Aorta (tissue), 5 donors: Measurements from ENCODE around the gene ACBD6. TPM values are rescaled to one million over a fixed set of nuclear protein-coding genes. Genes with fewer than 3 reads are reported as not detected.

Source experiments
- ATAC-seq: fragments of 200-7000 bp; cut with Tn5 transposase; one replicate; pipeline ENCODE4 v1.9.1; 2022; ENCODE audit warnings: moderate library complexity; ENCODE audit not compliant: low FRiP score
- DNase-seq, 2 donors: peaks; one replicate each; pipeline ENCODE4 v3.0.0-alpha.2; 2020
- H3K27ac ChIP-seq, 2 donors: one replicate each; pipeline ENCODE4 v1.5.1; 2013; ENCODE audit warnings: low read length in 2 of 2, mild to moderate bottlenecking in 2 of 2, moderate library complexity in 2 of 2, control low read depth in 1 of 2, inconsistent platforms in 1 of 2, low read depth in 1 of 2
- H3K27me3 ChIP-seq, 2 donors: one replicate each; pipeline ENCODE4 v1.6.1; 2013; ENCODE audit warnings: control low read depth in 1 of 2, low read length in 1 of 2, mild to moderate bottlenecking in 1 of 2, moderate library complexity in 1 of 2; ENCODE audit not compliant: insufficient read depth in 2 of 2, control insufficient read depth in 1 of 2
- H3K36me3 ChIP-seq, 2 donors: one replicate each; pipeline ENCODE4 v1.6.1; 2013; ENCODE audit warnings: control low read depth in 1 of 2, low read length in 1 of 2, mild to moderate bottlenecking in 1 of 2; ENCODE audit not compliant: insufficient read depth in 2 of 2, control insufficient read depth in 1 of 2
- H3K4me1 ChIP-seq, 2 donors: one replicate each; pipeline ENCODE4 v1.6.1; 2013; ENCODE audit warnings: low read length in 2 of 2, control low read depth in 1 of 2, mild to moderate bottlenecking in 1 of 2, moderate library complexity in 1 of 2; ENCODE audit not compliant: insufficient read depth in 2 of 2, control insufficient read depth in 1 of 2
- H3K4me3 ChIP-seq, 2 donors: one replicate each; pipeline ENCODE4 v1.5.1; 2013; ENCODE audit warnings: low read length in 2 of 2, control low read depth in 1 of 2, mild to moderate bottlenecking in 1 of 2
- H3K9me3 ChIP-seq: one replicate; pipeline ENCODE4 v1.6.1; 2013; ENCODE audit warnings: mild to moderate bottlenecking, low read length; ENCODE audit not compliant: control insufficient read depth
- WGBS, 2 donors: extraction: QIAGEN DNeasy Blood & Tissue Kit; methylation state at CpG; one replicate each; pipeline ENCODE4 v1.1.7; 2013; 5-methylcytosine and 5-hydroxymethylcytosine counted together
- intact Hi-C, 2 donors: fragments of 100-400 bp; cut with DNase I; formaldehyde crosslinking; loops; one replicate each; pipeline versions ENCODE4 v1.14.2 to v1.15.0; 2022
- polyA plus RNA-seq, 2 donors: library from polyadenylated mRNA; stranded (reverse); fragments of 200-250 nt; gene quantifications; one replicate each; pipeline ENCODE4 v1.2.3, GENCODE V29; 2013
- total RNA-seq, 2 donors: library from RNA; stranded (reverse); fragmentation: NEBNext Ultra II Directional; extraction: Animal tissue kit (Norgen Biotek cat#: 25700); gene quantifications; one replicate each; pipeline ENCODE4 v1.2.1, GENCODE V29; 2021
- donor health status: healthy with polysubstance abuse.
- donor health status: Bipolar disorder and iron deficiency.
- donor health status: DM: no; HTN: no; CAD: no.
- donor health status: DM: no; HTN: no; CAD: no.
- donor health status: DM: yes; HTN: yes; CAD: no.

Gene ACBD6
- total and polyA plus RNA-seq, 4 donors, result 27.7 to 53.1 (median 30.8) TPM

- Histone ChIP-seq H3K36me3 (no peaks in the 10 kb centered on the region), H3K27ac (no peak overlapping the region), H3K4me1 (no peaks in the 10 kb centered on the region), H3K27me3 (no peaks in the 10 kb centered on the region), H3K9me3 (no peaks in the 10 kb centered on the region), H3K4me3 (no peak overlapping the region)
- intact Hi-C loops, result no loop called here
- ATAC-seq (no peak), DNase-seq (no peak)
- WGBS, 2 donors, result 92 to 94% methylated on average over 6 of the region's 6 CpGs
Observed at GRCh38 chr1:180402551-180402950, 99.8 kb downstream of the ACBD6 start.

GRCh38 chr1:180402001-180402400, 100.4 kb downstream of the ACBD6 start:
- no peak overlapping the region for H3K27ac ChIP-seq
- H3K4me1 ChIP-seq, result no peaks in the 10 kb centered on the region
- WGBS, 2 donors, result 96 to 97% methylated on average over 1 of the region's 1 CpG
- H3K9me3 ChIP-seq, result no peaks in the 10 kb centered on the region
- DNase-seq (no peak), ATAC-seq (no peak)
- no peak overlapping the region for H3K4me3 ChIP-seq
- H3K36me3 ChIP-seq, result no peaks in the 10 kb centered on the region
- intact Hi-C loops, result no loop called here
- H3K27me3 ChIP-seq, result no peaks in the 10 kb centered on the region

GRCh38 chr1:180397175-180397574, 105.2 kb downstream of the ACBD6 start:
- no peak for DNase-seq
- Histone ChIP-seq H3K4me1 (no peaks in the 10 kb centered on the region), H3K4me3 (no peak overlapping the region), H3K27ac (no peak overlapping the region), H3K9me3 (no peaks in the 10 kb centered on the region), H3K27me3 (no peaks in the 10 kb centered on the region), H3K36me3 (no peaks in the 10 kb centered on the region)
- no peak for ATAC-seq
- WGBS, 2 donors, result 88 to 96% methylated on average over 4 of the region's 4 CpGs
- intact Hi-C loops, result no loop called here

- 96 to 97% methylated on average over 7 of the region's 7 CpGs for WGBS, 2 donors
- ATAC-seq, result no peak
- no peaks in the 10 kb centered on the region for H3K4me1 ChIP-seq
- H3K4me3 ChIP-seq, result no peak overlapping the region
- no peak overlapping the region for H3K27ac ChIP-seq
- H3K9me3 ChIP-seq, result no peaks in the 10 kb centered on the region
- DNase-seq, result no peak
- no peaks in the 10 kb centered on the region for H3K27me3 ChIP-seq
- H3K36me3 ChIP-seq, result no peaks in the 10 kb centered on the region
- intact Hi-C loops, result no loop called here
Observed at GRCh38 chr1:180392427-180393145, 109.8 kb downstream of the ACBD6 start.

GRCh38 chr1:180392020-180392419, 110.4 kb downstream of the ACBD6 start:
- intact Hi-C loops, result no loop called here
- DNase-seq (no peak), ATAC-seq (no peak)
- Histone ChIP-seq H3K36me3 (no peaks in the 10 kb centered on the region), H3K4me1 (no peaks in the 10 kb centered on the region), H3K27me3 (no peaks in the 10 kb centered on the region), H3K9me3 (no peaks in the 10 kb centered on the region), H3K4me3 (no peak overlapping the region), H3K27ac (no peak overlapping the region)

DNA sequence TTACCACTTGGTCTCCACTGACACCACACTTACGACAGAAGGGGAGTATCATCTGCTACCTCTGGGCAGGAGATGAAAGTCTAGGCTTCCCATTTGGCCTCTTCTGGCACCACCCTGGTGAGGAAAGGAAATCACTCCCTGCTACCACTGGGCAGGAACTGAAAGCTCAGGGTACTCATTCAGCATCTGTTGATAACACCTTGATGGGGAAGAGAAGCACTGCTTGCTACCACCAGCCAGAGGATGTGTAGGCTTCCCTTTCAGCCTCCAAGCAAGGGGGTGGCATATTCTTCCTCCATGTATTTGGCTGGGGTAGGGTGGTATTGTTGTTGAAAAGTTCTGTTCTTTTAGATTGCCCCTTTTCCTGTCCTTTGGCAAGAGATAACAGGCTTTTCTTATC, 115.0 kb downstream of the ACBD6 start:
- no peak for ATAC-seq
- H3K36me3 ChIP-seq, result no peaks in the 10 kb centered on the region
- H3K4me1 ChIP-seq, result no peaks in the 10 kb centered on the region
- no peak overlapping the region for H3K27ac ChIP-seq
- intact Hi-C loops, result no loop called here
- H3K27me3 ChIP-seq, result no peaks in the 10 kb centered on the region
- WGBS, 2 donors, result 92 to 95% methylated on average over 1 of the region's 1 CpG
- no peaks in the 10 kb centered on the region for H3K9me3 ChIP-seq
- no peak overlapping the region for H3K4me3 ChIP-seq
- no peak for DNase-seq

DNA sequence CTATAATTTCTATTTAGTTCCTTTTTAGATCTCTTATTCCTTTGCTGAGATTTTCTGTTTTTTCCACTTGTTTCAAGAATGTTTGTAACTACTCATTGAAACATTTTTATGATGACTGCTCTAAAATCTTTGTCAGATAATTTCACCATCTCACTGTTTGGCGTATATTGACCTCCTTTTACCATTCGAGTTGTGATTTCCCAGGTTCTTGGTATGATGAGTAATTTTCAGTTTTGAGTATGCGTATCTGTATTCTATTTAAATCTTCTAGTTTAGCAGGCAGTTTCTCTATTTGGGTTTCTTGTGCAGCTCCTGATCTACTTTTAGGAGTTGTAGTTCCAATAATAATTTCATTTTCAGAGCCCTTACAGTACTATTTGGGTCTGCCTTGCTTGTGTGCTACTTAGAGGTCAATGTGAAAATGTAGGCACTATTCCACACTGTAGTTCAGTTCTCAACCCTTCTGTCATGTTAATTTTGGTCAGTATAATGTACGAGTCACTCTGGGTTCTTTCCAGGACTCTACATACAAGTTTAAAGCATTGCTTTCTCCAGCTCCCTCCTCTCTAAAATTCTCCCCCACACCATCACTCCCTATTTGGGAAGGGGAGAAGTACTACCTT, 115.5 kb downstream of the ACBD6 start:
- Histone ChIP-seq H3K27ac (no peak overlapping the region), H3K9me3 (no peaks in the 10 kb centered on the region)
- intact Hi-C loops, result no loop called here

DNA sequence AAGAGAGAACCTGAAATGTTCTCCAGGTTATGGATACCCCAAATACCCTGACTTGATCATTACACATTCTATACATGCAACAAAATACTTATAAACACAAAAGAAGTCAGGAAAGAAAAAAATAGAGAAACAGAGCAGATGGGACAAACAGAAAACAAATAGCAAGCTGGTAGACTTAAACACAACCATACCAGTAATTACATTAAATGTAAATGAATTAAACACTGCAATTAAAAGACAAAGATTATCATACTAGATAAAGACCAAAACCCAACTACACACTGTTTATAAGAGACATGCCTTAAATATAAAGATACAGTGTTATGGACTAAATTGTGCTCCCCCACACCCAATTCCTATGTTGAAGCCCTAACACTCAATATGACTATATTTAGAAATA, 117.2 kb downstream of the ACBD6 start:
- ATAC-seq (no peak), DNase-seq (no peak)
- Histone ChIP-seq H3K4me1 (no peaks in the 10 kb centered on the region), H3K27me3 (no peaks in the 10 kb centered on the region), H3K9me3 (no peaks in the 10 kb centered on the region), H3K27ac (no peak overlapping the region), H3K36me3 (no peaks in the 10 kb centered on the region), H3K4me3 (no peak overlapping the region)
- intact Hi-C loops, result no loop called here

More for the DNA sequence above, 115.5 kb downstream of the ACBD6 start:
- Histone ChIP-seq H3K4me1 (no peaks in the 10 kb centered on the region), H3K27me3 (no peaks in the 10 kb centered on the region), H3K36me3 (no peaks in the 10 kb centered on the region), H3K4me3 (no peak overlapping the region)
- ATAC-seq (no peak), DNase-seq (no peak)
- 90% methylated on average over 4 of the region's 4 CpGs for WGBS, 2 donors

DNA sequence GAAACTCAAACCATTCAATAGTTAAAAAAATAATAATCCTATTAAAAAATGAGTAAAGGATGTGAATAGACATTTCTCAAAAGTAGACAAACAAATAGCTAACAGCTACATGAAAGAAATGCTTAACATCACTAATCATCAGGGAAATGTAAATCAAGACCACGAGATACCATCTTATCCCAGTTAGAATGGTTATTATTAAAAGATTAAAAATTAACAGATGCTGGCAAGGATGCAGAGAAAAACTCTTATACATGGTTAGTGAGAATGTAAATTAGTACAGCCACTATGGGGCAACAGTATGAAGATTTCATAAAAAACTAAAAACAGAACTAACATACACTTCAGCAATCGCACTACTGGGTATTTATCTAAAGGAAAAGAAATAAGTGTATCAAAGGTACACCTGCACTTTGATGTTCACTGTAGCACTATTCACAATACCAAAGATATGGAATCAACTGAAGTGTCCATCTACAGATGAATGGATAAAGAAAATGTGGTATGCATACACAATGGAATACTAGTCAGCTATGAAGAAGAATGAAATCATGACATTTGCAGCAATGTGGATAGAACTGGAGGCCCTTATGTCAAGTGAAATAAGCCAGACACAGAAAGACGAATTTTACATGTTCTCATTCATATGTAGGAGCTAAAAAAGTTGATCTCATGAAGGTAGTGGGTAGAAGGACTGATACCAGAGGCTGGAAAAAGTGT, 117.9 kb downstream of the ACBD6 start:
- Histone ChIP-seq H3K36me3 (no peaks in the 10 kb centered on the region), H3K9me3 (peaks cover 3% of the 10 kb centered on the region), H3K4me1 (no peaks in the 10 kb centered on the region), H3K4me3 (no peak overlapping the region), H3K27me3 (no peaks in the 10 kb centered on the region), H3K27ac (no peak overlapping the region)
- intact Hi-C loops, result no loop called here
- 94 to 95% methylated on average over 3 of the region's 3 CpGs for WGBS, 2 donors
- DNase-seq, result no peak
- no peak for ATAC-seq
